Measurements from ENCODE around the gene PCDH8.
A peak's percentile ranks its signal among the peaks of the same experiment; 100 is the strongest.

GRCh38 chr13:52846567-52847321 is 1.7 kb downstream of the PCDH8 start:
- TF ChIP-seq CTCF (conservative IDR thresholded peaks at IDR 0.05 in 1 of 2, IDR thresholded peaks at IDR 0.05 in 1 of 2; ENCODE audit: low read depth in 1 of 2, low read length in 2 of 2) = peak in 1 of 2 donors; percentile 21
- TF ChIP-seq EZH2 (IDR thresholded peaks at IDR 0.05; ENCODE audit: low read length, missing control alignments) = no peak
